Measurements from ENCODE around the gene NSRP1.
"Not testable (repeated sequence)": the region's sequence is repeated elsewhere in the genome, so short reads cannot be mapped to it uniquely, and the experiment has no call there.

The NSRP1 gene

DNA sequence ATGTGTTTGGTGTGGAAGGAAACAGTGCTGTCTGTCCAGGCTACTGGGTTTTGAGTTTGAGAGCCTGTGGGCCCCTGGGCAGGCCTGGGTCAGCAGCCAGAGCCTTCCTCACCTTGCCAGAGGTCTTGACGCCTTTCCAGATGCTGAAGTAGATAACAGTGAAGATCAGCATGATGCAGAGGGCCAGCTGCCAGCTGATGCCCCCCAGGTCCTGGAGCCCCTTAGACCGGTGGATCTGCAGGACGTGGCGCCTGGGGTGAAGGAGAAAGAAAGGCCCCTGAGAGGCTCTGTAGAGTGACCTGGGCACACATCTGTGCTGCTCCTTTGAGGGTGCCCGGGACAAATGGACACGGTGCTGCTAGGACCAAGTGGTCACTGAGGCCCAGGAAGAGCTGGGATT lies 100.4 kb downstream of the NSRP1 start:
- Mint-ChIP-seq H3K27me3 (no peaks in the 10 kb centered on the region), H3K9me3 (no peaks in the 10 kb centered on the region), H3K36me3 (ENCODE audit: low read depth) (no peaks in the 10 kb centered on the region), H3K4me3 (no peak overlapping the region), H3K27ac (no peak overlapping the region), H3K4me1 (ENCODE audit: low read depth) (no peaks in the 10 kb centered on the region)

GRCh38 chr17:30217746-30218245 lies 101.2 kb downstream of the NSRP1 start:
- Mint-ChIP-seq H3K9me3 (no peaks in the 10 kb centered on the region), H3K4me1 (ENCODE audit: low read depth) (no peaks in the 10 kb centered on the region), H3K36me3 (ENCODE audit: low read depth) (no peaks in the 10 kb centered on the region), H3K27me3 (no peaks in the 10 kb centered on the region), H3K4me3 (no peak overlapping the region), H3K27ac (no peak overlapping the region)

DNA sequence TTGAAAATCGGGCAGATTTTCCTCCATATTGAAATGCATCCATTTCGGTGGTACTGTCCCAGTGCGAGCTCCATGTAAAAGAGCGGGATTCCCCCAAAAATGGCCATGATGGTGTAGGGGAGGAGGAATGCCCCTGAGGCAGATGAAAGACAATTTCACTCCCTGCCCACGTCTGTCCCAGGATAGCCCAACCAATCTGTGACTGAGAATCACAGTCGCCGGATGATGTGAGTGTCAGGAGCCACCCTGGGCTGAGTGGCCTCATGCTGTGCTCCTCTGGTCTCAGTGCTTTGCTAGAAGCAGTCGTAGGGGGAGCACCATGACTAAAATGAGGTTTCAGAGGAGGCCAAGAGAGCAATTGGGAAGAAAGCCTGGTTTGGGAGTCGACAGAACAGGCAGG lies 102.2 kb downstream of the NSRP1 start:
- Mint-ChIP-seq H3K9me3 (no peaks in the 10 kb centered on the region), H3K4me3 (no peak overlapping the region), H3K27me3 (no peaks in the 10 kb centered on the region), H3K4me1 (ENCODE audit: low read depth) (no peaks in the 10 kb centered on the region), H3K27ac (no peak overlapping the region), H3K36me3 (ENCODE audit: low read depth) (no peaks in the 10 kb centered on the region)

GRCh38 chr17:30219315-30219714 lies 102.7 kb downstream of the NSRP1 start:
- no peak overlapping the region for H3K27ac Mint-ChIP-seq
- no peaks in the 10 kb centered on the region for H3K4me1 Mint-ChIP-seq (ENCODE audit: low read depth)
- no peaks in the 10 kb centered on the region for H3K36me3 Mint-ChIP-seq (ENCODE audit: low read depth)
- H3K27me3 Mint-ChIP-seq: no peaks in the 10 kb centered on the region
- no peak overlapping the region for H3K4me3 Mint-ChIP-seq
- no peaks in the 10 kb centered on the region for H3K9me3 Mint-ChIP-seq

- Mint-ChIP-seq H3K36me3 (ENCODE audit: low read depth) (no peaks in the 10 kb centered on the region), H3K4me1 (ENCODE audit: low read depth) (no peaks in the 10 kb centered on the region), H3K27ac (no peak overlapping the region), H3K27me3 (no peaks in the 10 kb centered on the region), H3K9me3 (no peaks in the 10 kb centered on the region), H3K4me3 (no peak overlapping the region)
Measured at GRCh38 chr17:30219833-30220232, 103.2 kb downstream of the NSRP1 start.

DNA sequence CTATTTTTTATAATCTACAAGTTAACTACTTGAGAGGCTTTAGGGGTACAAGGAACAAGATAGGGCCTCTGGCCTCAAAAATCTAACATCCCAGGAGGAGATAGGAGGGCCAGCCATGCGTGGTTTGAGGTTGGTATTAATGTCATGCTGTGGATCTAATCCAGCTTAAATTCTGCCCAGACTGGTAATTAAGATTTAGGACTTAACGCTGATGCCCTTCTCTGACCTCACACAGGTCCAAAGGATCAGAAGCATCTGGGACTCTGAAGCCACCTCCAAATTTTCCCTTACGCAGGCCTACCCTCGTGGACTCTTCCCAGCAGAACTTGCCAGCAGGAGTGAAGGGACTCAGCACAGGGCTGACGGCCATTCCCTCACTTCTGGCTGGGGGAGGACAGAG lies 103.8 kb downstream of the NSRP1 start:
- H3K27ac Mint-ChIP-seq: no peak overlapping the region
- no peaks in the 10 kb centered on the region for H3K9me3 Mint-ChIP-seq
- no peaks in the 10 kb centered on the region for H3K36me3 Mint-ChIP-seq (ENCODE audit: low read depth)
- H3K4me1 Mint-ChIP-seq (ENCODE audit: low read depth): no peaks in the 10 kb centered on the region
- H3K27me3 Mint-ChIP-seq: no peaks in the 10 kb centered on the region
- no peak overlapping the region for H3K4me3 Mint-ChIP-seq

GRCh38 chr17:30221346-30221745 lies 104.7 kb downstream of the NSRP1 start:
- no peaks in the 10 kb centered on the region for H3K9me3 Mint-ChIP-seq
- H3K27me3 Mint-ChIP-seq: no peaks in the 10 kb centered on the region
- H3K36me3 Mint-ChIP-seq (ENCODE audit: low read depth): no peaks in the 10 kb centered on the region
- no peak overlapping the region for H3K4me3 Mint-ChIP-seq
- H3K4me1 Mint-ChIP-seq (ENCODE audit: low read depth): no peaks in the 10 kb centered on the region
- H3K27ac Mint-ChIP-seq: no peak overlapping the region

DNA sequence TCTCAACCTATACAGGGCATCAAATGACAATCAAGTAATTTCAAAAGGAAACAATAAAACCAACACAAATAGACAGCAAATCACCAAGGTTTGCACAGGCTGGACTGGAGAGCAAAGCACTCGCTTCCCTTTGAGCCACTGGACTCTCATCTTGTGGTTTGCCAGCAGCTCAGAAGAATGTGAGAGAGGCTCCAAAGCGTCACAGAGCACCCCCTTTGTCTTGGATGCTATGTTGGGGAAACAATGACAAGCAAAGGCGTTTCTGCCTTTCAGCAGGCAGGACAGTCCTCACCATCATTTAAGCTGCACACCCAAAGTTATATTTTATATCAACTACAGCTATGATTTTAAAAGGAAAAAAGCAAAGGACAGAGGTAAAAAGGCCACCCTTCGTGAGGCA lies 105.6 kb downstream of the NSRP1 start:
- H3K27me3 Mint-ChIP-seq: no peaks in the 10 kb centered on the region
- no peaks in the 10 kb centered on the region for H3K36me3 Mint-ChIP-seq (ENCODE audit: low read depth)
- no peak overlapping the region for H3K27ac Mint-ChIP-seq
- no peaks in the 10 kb centered on the region for H3K9me3 Mint-ChIP-seq
- H3K4me1 Mint-ChIP-seq (ENCODE audit: low read depth): no peaks in the 10 kb centered on the region
- no peak overlapping the region for H3K4me3 Mint-ChIP-seq

DNA sequence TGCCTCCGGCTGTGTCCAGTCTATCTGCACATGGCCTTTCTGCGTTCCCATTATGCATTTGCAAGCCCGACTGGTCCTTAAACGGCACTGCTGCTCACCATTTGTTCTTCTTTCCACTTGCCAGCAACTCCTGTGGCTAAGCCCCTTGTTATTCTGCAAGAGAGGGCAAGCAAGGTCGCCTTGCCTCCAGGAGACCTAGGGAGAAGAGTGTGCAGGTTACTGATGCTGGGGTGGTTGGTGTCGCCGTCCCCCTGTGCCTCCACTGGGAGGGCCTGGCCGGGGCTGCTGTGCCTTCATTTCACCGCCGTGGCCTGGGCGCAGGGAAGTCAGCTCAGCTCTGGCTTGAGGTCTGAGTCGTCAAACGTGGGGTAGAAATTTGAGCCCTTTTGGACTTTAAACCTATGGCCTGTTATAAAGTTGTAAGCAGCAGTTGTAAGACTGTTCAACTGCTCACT lies 106.1 kb downstream of the NSRP1 start:
- H3K4me1 Mint-ChIP-seq (ENCODE audit: low read depth): no peaks in the 10 kb centered on the region
- H3K9me3 Mint-ChIP-seq: no peaks in the 10 kb centered on the region
- H3K27me3 Mint-ChIP-seq: no peaks in the 10 kb centered on the region
- no peak overlapping the region for H3K27ac Mint-ChIP-seq
- no peaks in the 10 kb centered on the region for H3K36me3 Mint-ChIP-seq (ENCODE audit: low read depth)
- no peak overlapping the region for H3K4me3 Mint-ChIP-seq

GRCh38 chr17:30224419-30224960 lies 107.9 kb downstream of the NSRP1 start:
- Mint-ChIP-seq H3K4me1 (ENCODE audit: low read depth) (no peaks in the 10 kb centered on the region), H3K9me3 (no peaks in the 10 kb centered on the region), H3K36me3 (ENCODE audit: low read depth) (no peaks in the 10 kb centered on the region), H3K27ac (no peak overlapping the region), H3K27me3 (no peaks in the 10 kb centered on the region), H3K4me3 (no peak overlapping the region)

DNA sequence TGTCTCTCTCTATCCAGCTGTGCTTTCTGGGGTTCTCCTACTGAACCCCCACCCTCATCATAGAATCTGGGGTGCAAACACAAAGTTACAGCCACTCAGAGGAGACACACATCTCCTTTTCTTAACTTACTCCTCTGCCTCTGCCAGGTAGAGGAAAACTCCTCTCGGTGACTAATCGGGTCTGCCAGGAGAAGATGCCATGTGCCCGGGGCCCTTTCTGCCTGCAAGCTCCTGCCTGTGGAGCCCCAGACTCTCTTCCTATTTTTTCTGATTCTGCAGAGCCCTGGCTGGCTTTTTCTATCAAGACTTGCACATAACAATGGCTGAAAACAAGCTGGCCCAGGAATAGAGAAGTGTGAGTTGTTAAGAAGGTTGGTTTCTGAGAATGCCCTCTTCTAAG lies 108.5 kb downstream of the NSRP1 start:
- Mint-ChIP-seq H3K36me3 (ENCODE audit: low read depth) (no peaks in the 10 kb centered on the region), H3K27me3 (no peaks in the 10 kb centered on the region), H3K4me3 (no peak overlapping the region), H3K27ac (no peak overlapping the region), H3K9me3 (no peaks in the 10 kb centered on the region), H3K4me1 (ENCODE audit: low read depth) (no peaks in the 10 kb centered on the region)

DNA sequence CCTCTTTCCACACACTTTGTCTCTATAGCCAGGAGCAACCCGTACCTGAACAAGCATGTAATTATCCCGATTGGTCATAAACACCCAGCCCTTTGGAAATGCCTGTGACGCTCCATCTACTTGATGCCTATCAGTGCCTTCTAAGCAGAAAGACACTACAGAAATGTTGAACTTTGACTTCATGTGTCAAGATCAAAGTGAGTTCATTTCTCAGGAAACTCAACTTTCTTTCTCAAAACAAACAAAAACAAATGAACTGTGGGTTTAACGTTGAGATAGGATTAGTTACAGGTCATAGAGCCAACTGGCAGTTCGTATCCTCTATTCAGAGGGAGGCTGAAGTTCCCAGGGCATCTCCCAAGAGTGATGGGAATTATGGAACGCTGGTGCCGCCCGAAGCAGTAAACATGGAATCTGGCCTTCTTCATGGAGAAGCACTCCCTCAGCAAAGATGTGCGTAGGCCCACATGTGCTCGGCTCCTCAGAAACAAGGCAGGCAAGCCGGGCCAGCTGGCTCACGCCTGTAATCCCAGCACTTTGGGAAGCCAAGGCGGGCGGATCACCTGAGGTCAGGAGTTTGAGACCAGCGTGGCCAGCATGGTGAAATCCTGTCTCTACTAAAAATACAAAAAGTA lies 109.4 kb downstream of the NSRP1 start:
- no peaks in the 10 kb centered on the region for H3K27me3 Mint-ChIP-seq
- no peak overlapping the region for H3K27ac Mint-ChIP-seq
- H3K4me1 Mint-ChIP-seq (ENCODE audit: low read depth): no peaks in the 10 kb centered on the region

DNA sequence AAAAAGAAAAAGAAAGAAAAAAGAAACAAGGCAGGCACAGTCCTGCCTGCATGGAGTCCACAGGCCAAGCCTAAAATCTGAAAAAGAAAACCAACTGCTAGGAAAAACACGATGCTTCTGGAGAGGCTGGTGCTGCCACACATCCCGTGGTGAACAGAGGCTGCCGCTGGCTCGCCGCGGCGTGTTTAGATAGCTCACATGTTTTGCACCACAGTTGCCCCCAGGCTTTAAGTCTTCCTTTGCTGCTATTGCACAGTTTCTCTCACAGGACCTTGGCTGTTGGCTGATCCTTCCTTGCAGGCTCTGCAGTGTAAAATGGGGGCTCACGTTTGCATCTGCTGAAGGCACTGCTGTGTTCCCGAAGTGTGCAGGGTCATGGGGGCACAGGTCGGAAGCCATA lies 110.3 kb downstream of the NSRP1 start:
- Mint-ChIP-seq H3K4me3 (no peak overlapping the region), H3K9me3 (no peaks in the 10 kb centered on the region), H3K4me1 (ENCODE audit: low read depth) (no peaks in the 10 kb centered on the region), H3K27ac (no peak overlapping the region), H3K36me3 (ENCODE audit: low read depth) (no peaks in the 10 kb centered on the region), H3K27me3 (no peaks in the 10 kb centered on the region)

More for the DNA sequence above, 109.4 kb downstream of the NSRP1 start:
- Mint-ChIP-seq H3K4me3 (no peak overlapping the region), H3K36me3 (ENCODE audit: low read depth) (no peaks in the 10 kb centered on the region), H3K9me3 (no peaks in the 10 kb centered on the region)

- Mint-ChIP-seq H3K27ac (no peak overlapping the region), H3K27me3 (peaks cover 9% of the 10 kb centered on the region)
Measured at GRCh38 chr17:30228011-30228410, 111.4 kb downstream of the NSRP1 start.

DNA sequence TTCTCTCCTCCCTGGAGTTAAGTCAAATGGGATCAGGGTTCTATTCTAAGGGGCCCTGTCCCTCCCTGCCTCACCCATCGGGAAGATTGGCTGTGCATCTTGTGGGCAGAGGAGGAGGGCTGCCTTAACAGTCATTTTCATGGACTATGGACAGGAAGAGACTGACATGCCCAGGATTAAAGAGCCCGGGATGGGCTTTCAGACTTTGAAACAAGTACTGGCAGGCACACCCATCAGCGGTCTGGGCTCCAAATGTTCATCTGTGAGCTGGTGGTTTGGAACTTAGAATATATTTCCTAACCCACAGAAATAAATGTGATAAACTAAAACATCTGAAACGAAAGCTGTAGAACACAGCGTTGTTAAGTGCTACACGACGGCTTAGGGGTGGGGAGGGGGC lies 112.4 kb downstream of the NSRP1 start:
- Mint-ChIP-seq H3K27ac (no peak overlapping the region), H3K9me3 (no peaks in the 10 kb centered on the region), H3K27me3 (peaks cover 17% of the 10 kb centered on the region), H3K4me1 (ENCODE audit: low read depth) (no peaks in the 10 kb centered on the region), H3K36me3 (ENCODE audit: low read depth) (no peaks in the 10 kb centered on the region), H3K4me3 (no peak overlapping the region)

More at GRCh38 chr17:30228011-30228410, 111.4 kb downstream of the NSRP1 start:
- no peaks in the 10 kb centered on the region for H3K9me3 Mint-ChIP-seq
- no peaks in the 10 kb centered on the region for H3K36me3 Mint-ChIP-seq (ENCODE audit: low read depth)
- no peak overlapping the region for H3K4me3 Mint-ChIP-seq
- no peaks in the 10 kb centered on the region for H3K4me1 Mint-ChIP-seq (ENCODE audit: low read depth)

DNA sequence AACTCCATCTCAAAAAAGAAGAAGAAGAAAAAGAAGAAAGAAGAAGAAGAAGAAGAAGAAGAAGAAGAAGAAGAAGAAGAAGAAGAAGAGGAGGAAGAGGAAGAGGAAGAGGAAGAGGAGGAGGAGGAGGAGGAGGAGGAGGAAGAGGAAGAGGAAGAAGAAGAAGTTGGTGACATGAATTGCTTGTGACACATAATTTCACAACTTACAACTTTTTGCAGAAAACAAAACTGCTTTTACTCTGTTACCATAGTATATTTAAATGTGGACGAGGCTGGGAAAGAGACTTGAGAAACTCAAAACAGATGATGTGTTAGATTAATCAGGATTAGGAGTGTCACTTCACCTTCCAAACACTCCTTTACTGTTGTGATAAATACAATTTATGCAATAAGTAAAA lies 113.4 kb downstream of the NSRP1 start:
- not testable (repeated sequence) for H3K36me3 Mint-ChIP-seq (ENCODE audit: low read depth); H3K9me3 Mint-ChIP-seq; H3K27ac Mint-ChIP-seq; H3K4me3 Mint-ChIP-seq; H3K4me1 Mint-ChIP-seq (ENCODE audit: low read depth)
- H3K27me3 Mint-ChIP-seq: peaks cover 27% of the 10 kb centered on the region

All from stimulated activated naive CD8-positive, alpha-beta T cell treated with anti-CD3 and anti-CD28 coated beads, Interleukin-15, Interleukin-2, amounts not matched to agents 100 ng/mL and 50 ng/mL, for 24 hours (primary cell).